22Rv1 (cell line): ENCODE data around the gene UBE2G1.

Experiments
- ZFX ChIP-seq: fragments of 450-650 bp; IDR thresholded peaks from 2 replicates; pipeline ENCODE4 v1.6.1; 2017; ENCODE audit warnings: antibody characterized with exemption, borderline replicate concordance
- TF ChIP-seq, protein P1 (sequence below): fragments of 450-650 bp; IDR thresholded peaks from 2 replicates; pipeline ENCODE4 v1.5.1; 2017; ENCODE audit warnings: mild to moderate bottlenecking

DNA sequence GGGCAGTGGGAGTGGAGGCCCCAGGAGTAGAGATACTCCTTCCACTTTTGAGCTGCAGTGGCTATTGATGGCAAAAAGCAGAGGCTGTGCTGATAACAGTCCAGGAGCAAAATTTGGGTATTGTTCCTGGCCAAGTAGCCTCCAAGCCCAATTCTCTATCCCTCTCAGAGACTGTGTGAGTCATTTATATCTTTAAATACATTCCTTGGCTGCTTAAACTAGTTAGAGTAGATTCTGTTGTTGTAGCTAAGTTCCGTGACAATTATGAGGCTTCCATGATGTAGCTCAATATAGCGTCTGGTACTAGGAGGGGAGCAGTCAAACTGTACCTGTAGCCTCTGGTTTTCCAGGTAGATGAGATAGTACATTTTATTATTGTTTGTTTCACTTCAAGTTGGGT is 19.9 kb upstream of the UBE2G1 start:
- TF ChIP-seq, protein P1, sequence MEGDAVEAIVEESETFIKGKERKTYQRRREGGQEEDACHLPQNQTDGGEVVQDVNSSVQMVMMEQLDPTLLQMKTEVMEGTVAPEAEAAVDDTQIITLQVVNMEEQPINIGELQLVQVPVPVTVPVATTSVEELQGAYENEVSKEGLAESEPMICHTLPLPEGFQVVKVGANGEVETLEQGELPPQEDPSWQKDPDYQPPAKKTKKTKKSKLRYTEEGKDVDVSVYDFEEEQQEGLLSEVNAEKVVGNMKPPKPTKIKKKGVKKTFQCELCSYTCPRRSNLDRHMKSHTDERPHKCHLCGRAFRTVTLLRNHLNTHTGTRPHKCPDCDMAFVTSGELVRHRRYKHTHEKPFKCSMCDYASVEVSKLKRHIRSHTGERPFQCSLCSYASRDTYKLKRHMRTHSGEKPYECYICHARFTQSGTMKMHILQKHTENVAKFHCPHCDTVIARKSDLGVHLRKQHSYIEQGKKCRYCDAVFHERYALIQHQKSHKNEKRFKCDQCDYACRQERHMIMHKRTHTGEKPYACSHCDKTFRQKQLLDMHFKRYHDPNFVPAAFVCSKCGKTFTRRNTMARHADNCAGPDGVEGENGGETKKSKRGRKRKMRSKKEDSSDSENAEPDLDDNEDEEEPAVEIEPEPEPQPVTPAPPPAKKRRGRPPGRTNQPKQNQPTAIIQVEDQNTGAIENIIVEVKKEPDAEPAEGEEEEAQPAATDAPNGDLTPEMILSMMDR, result no peak
- TF ChIP-seq ZFX, result no peak
